Prostate gland (tissue), 2 donors: ENCODE data around the gene ZNF420. TPM values are rescaled to one million over a fixed set of nuclear protein-coding genes. Genes with fewer than 3 reads are reported as not detected.
"Not testable (repeated sequence)": the region's sequence is repeated elsewhere in the genome, so short reads cannot be mapped to it uniquely, and the experiment has no call there.

Experiments used
- DNase-seq: peaks from one replicate; pipeline ENCODE4 v3.0.0-alpha.2; 2019; ENCODE audit warnings: low spot score
- H3K27ac ChIP-seq, 2 donors: fragments of 200-600 bp; sonication (generic); 2 replicates each; pipeline ENCODE4 v1.5.1; 2017 to 2019
- H3K27me3 ChIP-seq: fragments of 200-600 bp; sonication (generic); replicated peaks from 2 replicates; pipeline ENCODE4 v1.5.1; 2019; ENCODE audit not compliant: insufficient read depth
- H3K36me3 ChIP-seq, 2 donors: fragments of 200-600 bp; sonication (generic); 1 replicate in 1 of 2; 2 replicates in 1 of 2; pipeline versions ENCODE4 v1.5.1 to v1.8.1; 2017 to 2019
- H3K4me1 ChIP-seq: fragments of 200-600 bp; sonication (generic); replicated peaks from 2 replicates; pipeline ENCODE4 v1.5.1; 2019
- H3K4me3 ChIP-seq, 2 donors: fragments of 200-600 bp; sonication (generic); 2 replicates each; pipeline ENCODE4 v1.5.1; 2017 to 2019
- H3K9me3 ChIP-seq: fragments of 200-600 bp; sonication (generic); 2 replicates; pipeline ENCODE4 v1.5.1; 2017
- POLR2A ChIP-seq: fragments of 450-650 bp; IDR thresholded peaks from one replicate; pipeline ENCODE4 v1.6.1; 2016; ENCODE audit warnings: antibody characterized with exemption, mild to moderate bottlenecking
- POLR2AphosphoS5 ChIP-seq: sonication (generic); formaldehyde crosslinking; IDR thresholded peaks from one replicate; pipeline ENCODE4 v1.6.1; 2017; ENCODE audit warnings: antibody characterized with exemption
- WGBS: methylation state at CpG from one replicate; pipeline ENCODE4 v1.1.5; 2018; 5-methylcytosine and 5-hydroxymethylcytosine counted together
- intact Hi-C: fragments of 100-400 bp; cut with DNase I; formaldehyde crosslinking; loops from one replicate; pipeline ENCODE4 v1.14.2; 2022
- total RNA-seq, 2 donors: library from RNA; depleted of rRNA; stranded (reverse); fragments of >200 nt; gene quantifications; one replicate each; pipeline ENCODE4 v1.1.0, GENCODE V29; 2016
- TF ChIP-seq, protein P1 (sequence below), 4 experiments: fragments of 200-600 bp in 2 of 4; fragments of 450-650 bp in 2 of 4; sonication (generic) in 2 of 4; IDR thresholded peaks; 1 replicate in 3 of 4; 2 replicates in 1 of 4; pipeline ENCODE4 v1.5.1; 2016 to 2019; ENCODE audit warnings: antibody characterized with exemption in 4 of 4, mild to moderate bottlenecking in 2 of 4, moderate library complexity in 2 of 4

ZNF420 gene
- total RNA-seq, 2 donors from 2014 or later: 4.8 to 10.7 TPM

DNA sequence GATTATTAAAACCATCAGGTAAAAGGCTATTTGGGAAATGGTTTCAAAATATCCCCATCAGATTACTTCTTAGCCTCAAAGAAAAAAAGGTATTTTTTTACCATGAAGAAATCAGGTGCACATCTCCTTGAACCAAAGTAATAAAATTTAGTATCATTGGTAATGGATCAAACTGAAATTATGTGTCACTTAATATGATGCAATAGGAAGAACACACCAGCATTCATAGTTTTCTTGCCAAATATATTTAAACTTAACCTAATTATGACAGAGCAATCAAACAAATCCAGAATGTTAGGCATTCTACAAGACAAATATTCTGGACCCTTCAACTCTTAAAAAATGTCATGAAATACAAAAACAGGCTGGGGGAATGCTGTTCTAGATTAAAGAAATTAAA lies 4.1 kb upstream of the ZNF420 start:
- TF ChIP-seq POLR2A: no peak
- no peak for TF ChIP-seq POLR2AphosphoS5
- TF ChIP-seq, protein P1, sequence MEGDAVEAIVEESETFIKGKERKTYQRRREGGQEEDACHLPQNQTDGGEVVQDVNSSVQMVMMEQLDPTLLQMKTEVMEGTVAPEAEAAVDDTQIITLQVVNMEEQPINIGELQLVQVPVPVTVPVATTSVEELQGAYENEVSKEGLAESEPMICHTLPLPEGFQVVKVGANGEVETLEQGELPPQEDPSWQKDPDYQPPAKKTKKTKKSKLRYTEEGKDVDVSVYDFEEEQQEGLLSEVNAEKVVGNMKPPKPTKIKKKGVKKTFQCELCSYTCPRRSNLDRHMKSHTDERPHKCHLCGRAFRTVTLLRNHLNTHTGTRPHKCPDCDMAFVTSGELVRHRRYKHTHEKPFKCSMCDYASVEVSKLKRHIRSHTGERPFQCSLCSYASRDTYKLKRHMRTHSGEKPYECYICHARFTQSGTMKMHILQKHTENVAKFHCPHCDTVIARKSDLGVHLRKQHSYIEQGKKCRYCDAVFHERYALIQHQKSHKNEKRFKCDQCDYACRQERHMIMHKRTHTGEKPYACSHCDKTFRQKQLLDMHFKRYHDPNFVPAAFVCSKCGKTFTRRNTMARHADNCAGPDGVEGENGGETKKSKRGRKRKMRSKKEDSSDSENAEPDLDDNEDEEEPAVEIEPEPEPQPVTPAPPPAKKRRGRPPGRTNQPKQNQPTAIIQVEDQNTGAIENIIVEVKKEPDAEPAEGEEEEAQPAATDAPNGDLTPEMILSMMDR (IDR thresholded peaks at IDR 0.05): no peak

DNA sequence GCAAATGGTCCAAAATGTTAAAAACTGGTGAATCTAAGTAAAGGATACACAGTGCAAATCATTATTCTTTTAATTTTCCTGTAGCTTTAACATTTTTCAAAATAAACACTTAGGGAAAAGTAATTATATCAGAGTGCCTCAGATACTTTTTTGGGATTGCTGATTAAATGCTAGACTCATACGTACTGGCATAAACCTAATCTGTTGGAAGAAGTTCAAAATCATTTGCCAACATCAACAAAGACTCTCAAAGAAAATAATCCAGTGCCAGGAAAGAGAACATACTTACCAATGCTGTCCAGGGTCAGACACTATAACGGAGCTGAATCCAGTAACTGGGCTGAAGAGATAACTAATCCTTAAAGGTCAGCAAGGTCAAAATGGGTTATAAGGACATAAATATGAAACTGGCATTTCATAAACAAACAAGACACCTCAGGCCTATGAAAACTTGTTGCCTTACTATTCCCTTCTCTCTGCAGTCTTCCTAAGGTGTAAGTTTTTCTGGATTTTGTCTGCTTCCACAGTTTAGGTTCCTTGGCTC lies 3.3 kb upstream of the ZNF420 start:
- no peak overlapping the region for H3K27ac ChIP-seq
- TF ChIP-seq POLR2AphosphoS5: no peak
- no peak for TF ChIP-seq POLR2A
- TF ChIP-seq, protein P1 (IDR thresholded peaks at IDR 0.05): no peak
- no peak overlapping the region for H3K4me3 ChIP-seq
- H3K9me3 ChIP-seq: no peaks in the 10 kb centered on the region
- intact Hi-C loops: no loop called here
- no peaks in the 10 kb centered on the region for H3K36me3 ChIP-seq
- H3K4me1 ChIP-seq: no peaks in the 10 kb centered on the region
- H3K27me3 ChIP-seq: no peaks in the 10 kb centered on the region
- whole genome bisulfite sequencing: 27% methylated on average over 2 of the region's 2 CpGs
- no peak for DNase-seq

More for the DNA sequence above, 4.1 kb upstream of the ZNF420 start:
- no peaks in the 10 kb centered on the region for H3K36me3 ChIP-seq
- H3K27ac ChIP-seq: no peak overlapping the region
- DNase-seq: no peak
- no peaks in the 10 kb centered on the region for H3K27me3 ChIP-seq
- H3K4me3 ChIP-seq: no peak overlapping the region
- intact Hi-C loops: no loop called here
- no peaks in the 10 kb centered on the region for H3K4me1 ChIP-seq
- no peaks in the 10 kb centered on the region for H3K9me3 ChIP-seq

DNA sequence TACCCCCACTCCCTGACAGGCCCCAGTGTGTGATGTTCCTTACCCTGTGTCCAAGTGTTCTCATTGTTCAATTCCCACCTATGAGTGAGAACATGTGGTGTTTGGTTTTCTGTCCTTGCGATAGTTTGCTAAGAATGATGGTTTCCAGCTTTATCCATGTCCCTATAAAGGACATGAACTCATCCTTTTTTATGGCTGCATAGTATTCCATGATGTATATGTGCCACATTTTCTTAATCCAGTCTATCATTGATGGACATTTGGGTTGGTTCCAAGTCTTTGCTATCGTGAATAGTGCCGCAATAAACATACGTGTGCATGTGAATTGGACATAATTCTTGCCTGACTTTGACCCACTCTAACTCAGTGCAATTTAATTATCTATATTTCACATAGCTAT lies 1.7 kb upstream of the ZNF420 start:
- DNase-seq, H3K27me3 ChIP-seq, H3K27ac ChIP-seq, H3K9me3 ChIP-seq, intact Hi-C loops, H3K36me3 ChIP-seq, H3K4me1 ChIP-seq, H3K4me3 ChIP-seq: not testable (repeated sequence)
- 98% methylated on average over 4 of the region's 4 CpGs for WGBS

DNA sequence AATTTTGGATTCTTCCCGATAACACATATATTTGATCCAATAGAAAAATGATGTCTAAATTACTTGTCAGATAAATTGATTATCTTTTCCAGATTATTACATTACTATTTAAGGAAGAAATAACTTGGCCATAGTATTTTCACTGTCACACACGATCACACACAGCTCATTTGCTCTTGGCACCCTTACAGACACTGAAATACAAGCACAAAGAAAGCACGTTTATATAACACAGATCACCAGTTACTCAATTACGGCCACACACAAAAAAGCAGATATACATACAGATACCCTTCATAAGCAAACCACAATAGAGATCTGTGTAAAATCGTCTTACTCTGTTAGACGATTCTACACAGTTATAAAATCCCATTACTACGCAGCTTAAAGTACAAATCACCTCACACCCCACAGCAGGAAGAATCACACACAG lies 716 bp upstream of the ZNF420 start:
- no peaks in the 10 kb centered on the region for H3K36me3 ChIP-seq
- peak overlapping the region; percentile 56 to 68 for H3K4me3 ChIP-seq
- H3K4me1 ChIP-seq: no peaks in the 10 kb centered on the region
- H3K27ac ChIP-seq: peak overlapping the region; percentile 82 to 84
- DNase-seq: no peak
- no peaks in the 10 kb centered on the region for H3K9me3 ChIP-seq
- TF ChIP-seq, protein P1 (IDR thresholded peaks at IDR 0.05): no peak
- no peak for TF ChIP-seq POLR2A
- no peak for TF ChIP-seq POLR2AphosphoS5
- intact Hi-C loops: no loop called here
- WGBS: 8% methylated on average over 7 of the region's 7 CpGs
- H3K27me3 ChIP-seq: no peaks in the 10 kb centered on the region

DNA sequence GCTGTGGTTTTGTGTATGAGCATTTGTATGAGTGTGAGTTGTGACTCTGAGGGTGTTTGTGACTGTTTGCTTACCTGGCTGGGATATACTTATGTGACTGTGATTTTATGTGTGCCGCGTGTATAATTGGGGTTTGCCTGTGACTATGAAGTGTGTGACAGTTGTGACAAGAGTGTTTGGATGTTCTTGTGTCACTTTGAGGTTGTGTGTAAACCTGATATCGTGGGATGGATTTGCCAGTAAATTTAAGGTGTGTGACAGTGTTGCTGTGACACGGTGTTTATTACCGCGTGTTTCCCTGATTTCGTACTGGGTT lies 442 bp downstream of the ZNF420 start:
- Histone ChIP-seq H3K27me3 (no peaks in the 10 kb centered on the region), H3K4me1 (no peaks in the 10 kb centered on the region), H3K4me3 (peak overlapping the region; percentile 56 to 68), H3K36me3 (no peaks in the 10 kb centered on the region), H3K27ac (peak overlapping the region; percentile 82 to 84), H3K9me3 (peaks cover 6% of the 10 kb centered on the region)
- intact Hi-C loops: no loop called here
- WGBS: 0% methylated on average over 7 of the region's 7 CpGs
- no peak for DNase-seq
- TF ChIP-seq, protein P1 (IDR thresholded peaks at IDR 0.05): no peak
- TF ChIP-seq POLR2A (no peak), POLR2AphosphoS5 (no peak)
